ENCODE data around the gene FDX2. TPM values are rescaled to one million over a fixed set of nuclear protein-coding genes. Genes with fewer than 3 reads are reported as not detected.
A peak's percentile ranks its signal among the peaks of the same experiment; 100 is the strongest.

The FDX2 gene
- total and polyA plus RNA-seq, 2 of the 13 experiments (the other 11 are each of a cell fraction or from before 2014, with no cell fraction given) = 21.0 to 24.7 TPM

GRCh38 chr19:10290357-10290875 is 25.4 kb downstream of the FDX2 start (continued):
- no peak for TF ChIP-seq HNF1A (IDR thresholded peaks at IDR 0.05; ENCODE audit: low read depth)
- TF ChIP-seq HNF1A (CRISPR knock-in tag; IDR thresholded peaks at IDR 0.05; ENCODE audit: borderline replicate concordance) = 0 out of 2 replicates have a peak, but pooled peaks have one; percentile 21
- no peak for TF ChIP-seq KAT8 (CRISPR knock-in tag; IDR thresholded peaks at IDR 0.05)
- no peak for TF ChIP-seq ZNF891 (CRISPR knock-in tag; IDR thresholded peaks at IDR 0.05)
- no peak for TF ChIP-seq TRAFD1 (CRISPR knock-in tag; IDR thresholded peaks at IDR 0.05; ENCODE audit: borderline replicate concordance)
- TF ChIP-seq PAF1 (CRISPR knock-in tag; IDR thresholded peaks at IDR 0.05) = no peak
- no peak for TF ChIP-seq ZBTB42 (CRISPR knock-in tag; IDR thresholded peaks at IDR 0.05)
- peak; percentile 15; the same call in 1 of the 2 replicates for TF ChIP-seq ZNF572 (CRISPR knock-in tag; IDR thresholded peaks at IDR 0.05)
- no peak for TF ChIP-seq ZNF589 (CRISPR knock-in tag; conservative IDR thresholded peaks at IDR 0.05)
- TF ChIP-seq, protein P1, sequence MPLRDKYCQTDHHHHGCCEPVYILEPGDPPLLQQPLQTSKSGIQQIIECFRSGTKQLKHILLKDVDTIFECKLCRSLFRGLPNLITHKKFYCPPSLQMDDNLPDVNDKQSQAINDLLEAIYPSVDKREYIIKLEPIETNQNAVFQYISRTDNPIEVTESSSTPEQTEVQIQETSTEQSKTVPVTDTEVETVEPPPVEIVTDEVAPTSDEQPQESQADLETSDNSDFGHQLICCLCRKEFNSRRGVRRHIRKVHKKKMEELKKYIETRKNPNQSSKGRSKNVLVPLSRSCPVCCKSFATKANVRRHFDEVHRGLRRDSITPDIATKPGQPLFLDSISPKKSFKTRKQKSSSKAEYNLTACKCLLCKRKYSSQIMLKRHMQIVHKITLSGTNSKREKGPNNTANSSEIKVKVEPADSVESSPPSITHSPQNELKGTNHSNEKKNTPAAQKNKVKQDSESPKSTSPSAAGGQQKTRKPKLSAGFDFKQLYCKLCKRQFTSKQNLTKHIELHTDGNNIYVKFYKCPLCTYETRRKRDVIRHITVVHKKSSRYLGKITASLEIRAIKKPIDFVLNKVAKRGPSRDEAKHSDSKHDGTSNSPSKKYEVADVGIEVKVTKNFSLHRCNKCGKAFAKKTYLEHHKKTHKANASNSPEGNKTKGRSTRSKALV (CRISPR knock-in tag; IDR thresholded peaks at IDR 0.05) = peak; percentile 57
- no peak for TF ChIP-seq PHF5A (CRISPR knock-in tag; IDR thresholded peaks at IDR 0.05; ENCODE audit: low read depth, unreplicated experiment)
- TF ChIP-seq ZNF317 (CRISPR knock-in tag; IDR thresholded peaks at IDR 0.05) = no peak
- no peak for TF ChIP-seq GTF2F1 (IDR thresholded peaks at IDR 0.05; ENCODE audit: low read length)
- TF ChIP-seq FLYWCH1 (CRISPR knock-in tag; IDR thresholded peaks at IDR 0.05) = 0 out of 2 replicates have a peak, but pooled peaks have one; percentile 28
- 0 out of 2 replicates have a peak, but pooled peaks have one; percentile 13 for TF ChIP-seq THAP9 (CRISPR knock-in tag; IDR thresholded peaks at IDR 0.05; ENCODE audit: borderline replicate concordance)
- TF ChIP-seq, protein P2, sequence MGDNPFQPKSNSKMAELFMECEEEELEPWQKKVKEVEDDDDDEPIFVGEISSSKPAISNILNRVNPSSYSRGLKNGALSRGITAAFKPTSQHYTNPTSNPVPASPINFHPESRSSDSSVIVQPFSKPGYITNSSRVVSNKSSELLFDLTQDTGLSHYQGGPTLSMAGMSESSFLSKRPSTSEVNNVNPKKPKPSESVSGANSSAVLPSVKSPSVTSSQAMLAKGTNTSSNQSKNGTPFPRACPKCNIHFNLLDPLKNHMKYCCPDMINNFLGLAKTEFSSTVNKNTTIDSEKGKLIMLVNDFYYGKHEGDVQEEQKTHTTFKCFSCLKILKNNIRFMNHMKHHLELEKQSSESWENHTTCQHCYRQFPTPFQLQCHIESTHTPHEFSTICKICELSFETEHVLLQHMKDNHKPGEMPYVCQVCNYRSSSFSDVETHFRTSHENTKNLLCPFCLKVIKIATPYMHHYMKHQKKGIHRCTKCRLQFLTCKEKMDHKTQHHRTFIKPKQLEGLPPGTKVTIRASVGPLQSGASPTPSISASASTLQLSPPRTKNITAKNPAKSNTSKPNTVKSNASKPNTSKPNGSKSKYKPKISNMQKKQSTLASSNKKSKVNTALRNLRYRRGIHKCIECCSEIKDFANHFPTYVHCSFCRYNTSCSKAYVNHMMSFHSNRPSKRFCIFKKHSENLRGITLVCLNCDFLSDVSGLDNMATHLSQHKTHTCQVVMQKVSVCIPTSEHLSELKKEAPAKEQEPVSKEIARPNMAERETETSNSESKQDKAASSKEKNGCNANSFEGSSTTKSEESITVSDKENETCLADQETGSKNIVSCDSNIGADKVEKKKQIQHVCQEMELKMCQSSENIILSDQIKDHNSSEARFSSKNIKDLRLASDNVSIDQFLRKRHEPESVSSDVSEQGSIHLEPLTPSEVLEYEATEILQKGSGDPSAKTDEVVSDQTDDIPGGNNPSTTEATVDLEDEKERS (CRISPR knock-in tag; IDR thresholded peaks at IDR 0.05) = 0 out of 2 replicates have a peak, but pooled peaks have one; percentile 4
